H1 (cell line): ENCODE measurements around the gene ITSN1.

Experiments
- CTCF ChIP-seq, 3 experiments: IDR thresholded peaks; 1 replicate in 2 of 3; 2 replicates in 1 of 3; pipeline versions ENCODE4 v1.5.1 to v1.6.1; 2011; ENCODE audit warnings: low read length in 3 of 3, mild to moderate bottlenecking in 3 of 3, inconsistent platforms in 2 of 3, low read depth in 1 of 3, moderate library complexity in 1 of 3; ENCODE audit not compliant: insufficient read depth in 1 of 3; ENCODE audit errors: control extremely low read depth in 1 of 3
- EP300 ChIP-seq, 2 experiments: IDR thresholded peaks; 1 replicate in 1 of 2; 2 replicates in 1 of 2; pipeline ENCODE4 v1.6.1; 2011 to 2012; ENCODE audit warnings: low read depth in 2 of 2, low read length in 2 of 2, mild to moderate bottlenecking in 2 of 2, borderline replicate concordance in 1 of 2, inconsistent platforms in 1 of 2, moderate library complexity in 1 of 2
- EZH2 ChIP-seq: fragments of 200-600 bp; sonication (generic); IDR thresholded peaks from 2 replicates; pipeline ENCODE4 v1.7.1; 2012; ENCODE audit warnings: low read depth, mild to moderate bottlenecking, moderate library complexity, low read length, inconsistent platforms; ENCODE audit not compliant: severe bottlenecking
- JUND ChIP-seq: IDR thresholded peaks from 2 replicates; pipeline ENCODE4 v1.6.1; 2011; ENCODE audit warnings: mild to moderate bottlenecking, improper control_type of control experiment, low read length
- SRF ChIP-seq: IDR thresholded peaks from 2 replicates; pipeline ENCODE4 v1.6.1; 2011; ENCODE audit warnings: mild to moderate bottlenecking, low read depth, low read length, moderate library complexity

DNA sequence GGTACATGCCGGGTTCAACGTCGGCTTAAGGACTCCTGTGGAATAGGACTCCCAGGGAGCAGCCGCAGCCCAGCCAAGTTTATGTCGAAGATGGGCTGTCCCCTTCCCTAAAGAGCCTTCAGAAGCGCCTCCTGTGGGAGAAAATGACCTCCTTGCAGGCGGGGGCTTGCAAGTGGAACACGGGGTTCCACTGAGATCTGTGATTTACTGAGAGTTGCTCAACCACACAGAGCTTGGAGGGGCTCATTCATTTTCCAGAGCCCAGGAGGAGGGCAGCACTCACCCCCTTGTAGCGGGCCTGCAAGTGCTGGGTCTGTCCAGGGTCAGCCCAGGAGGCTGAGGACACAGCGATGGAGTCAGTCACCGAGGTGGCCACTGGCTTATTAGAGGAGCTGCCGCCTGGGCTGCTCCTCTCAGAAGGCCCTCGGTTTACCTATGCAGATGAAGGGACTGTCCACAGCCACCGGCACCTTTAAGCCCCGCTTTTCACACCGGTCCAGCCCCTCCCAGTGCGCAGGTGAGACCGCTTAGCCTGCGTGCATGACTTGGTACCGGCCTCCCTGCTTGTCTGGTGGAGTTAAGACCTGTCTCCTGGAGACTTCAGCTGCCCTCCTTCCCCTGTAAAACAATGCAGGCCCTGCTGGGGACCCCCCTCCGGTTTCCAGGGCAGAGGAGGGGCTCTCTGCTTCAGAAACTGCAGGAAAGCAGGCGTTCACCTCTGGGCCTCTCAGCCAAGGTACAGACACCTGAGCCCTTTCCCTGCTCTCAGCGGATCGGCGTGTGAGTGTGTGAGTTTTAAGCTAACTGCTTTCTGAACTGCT lies 215.8 kb downstream of the ITSN1 start:
- TF ChIP-seq CTCF (IDR thresholded peaks at IDR 0.05; ENCODE audit: control extremely low read depth in 1 of 3, insufficient read depth in 1 of 3, low read depth in 1 of 3, low read length in 3 of 3) (no peak), JUND (no peak), EP300 (IDR thresholded peaks at IDR 0.05; ENCODE audit: borderline replicate concordance in 1 of 2, low read depth in 2 of 2, low read length in 2 of 2) (no peak), SRF (no peak), EZH2 (no peak)
